ENCODE results near the gene GPX4.
A peak's percentile ranks its signal among the peaks of the same experiment; 100 is the strongest.

GPX4 gene

DNA sequence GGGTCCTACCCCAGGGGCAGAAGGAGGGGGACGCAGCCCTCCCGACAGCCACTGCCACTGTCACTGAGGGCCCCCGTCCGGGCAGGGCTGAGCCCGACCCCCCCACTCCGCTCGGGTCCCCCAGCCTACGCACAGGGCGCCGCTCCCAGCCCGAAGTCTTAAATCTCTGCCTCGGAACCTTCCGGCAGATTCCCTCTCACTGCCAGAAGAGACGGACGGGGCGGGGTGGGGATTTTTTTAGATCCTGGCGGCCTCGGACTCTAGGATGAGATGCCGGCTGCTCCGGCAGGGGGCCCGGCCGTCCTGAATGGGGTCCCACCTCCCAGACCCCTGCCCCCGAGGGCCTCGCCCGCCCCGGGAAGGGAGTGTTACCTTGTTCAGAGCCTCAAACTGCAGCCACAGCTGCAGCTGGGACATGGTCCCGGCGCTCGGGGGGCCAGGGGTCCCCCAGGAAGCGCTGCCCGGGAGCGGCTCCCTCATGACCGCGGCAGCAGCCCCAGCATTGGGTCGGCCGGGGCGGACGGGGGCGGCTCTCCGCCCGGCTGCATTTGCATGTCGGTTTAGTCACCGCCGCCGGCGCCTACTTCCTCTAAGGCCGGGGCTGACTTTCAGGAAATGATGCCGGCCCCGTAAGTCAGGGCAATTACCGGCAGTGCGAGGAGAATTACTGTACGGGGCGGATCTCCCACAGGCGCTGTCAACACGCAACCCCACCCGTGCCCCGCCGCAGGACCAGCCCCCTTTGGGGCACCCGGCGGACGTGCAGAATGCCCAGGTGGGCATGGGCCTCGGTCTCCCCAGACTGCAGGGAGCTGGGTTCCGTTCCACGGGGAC, 28.1 kb downstream of the GPX4 start:
- peak overlapping the region; percentile 40 to 85 (median 73) for H3K4me3 ChIP-seq (ENCODE audit: low read depth in 1 of 5, low read length in 5 of 5)
- H3K9me3 ChIP-seq (ENCODE audit: control insufficient read depth in 5 of 5, low read length in 5 of 5) = no peaks in the 10 kb centered on the region
- H3K27ac ChIP-seq (ENCODE audit: low read depth, low read length) = peak overlapping the region; percentile 95
- H3K9ac ChIP-seq (ENCODE audit: low read length in 5 of 5) = peak overlapping the region; percentile 68 to 96 (median 87)
- peaks cover 4 to 61% (median 54%) of the 10 kb centered on the region in 5 donors for H3K4me1 ChIP-seq (ENCODE audit: control insufficient read depth in 5 of 5, insufficient read depth in 5 of 5, low read length in 5 of 5)
- H3K27me3 ChIP-seq (ENCODE audit: control insufficient read depth in 5 of 5, insufficient read depth in 4 of 5, low read length in 5 of 5) = no peaks in the 10 kb centered on the region
- H3K36me3 ChIP-seq (ENCODE audit: control insufficient read depth in 5 of 5, insufficient read depth in 5 of 5, low read length in 5 of 5) = peaks cover 0 to 30% (median 14%) of the 10 kb centered on the region in 5 donors

DNA sequence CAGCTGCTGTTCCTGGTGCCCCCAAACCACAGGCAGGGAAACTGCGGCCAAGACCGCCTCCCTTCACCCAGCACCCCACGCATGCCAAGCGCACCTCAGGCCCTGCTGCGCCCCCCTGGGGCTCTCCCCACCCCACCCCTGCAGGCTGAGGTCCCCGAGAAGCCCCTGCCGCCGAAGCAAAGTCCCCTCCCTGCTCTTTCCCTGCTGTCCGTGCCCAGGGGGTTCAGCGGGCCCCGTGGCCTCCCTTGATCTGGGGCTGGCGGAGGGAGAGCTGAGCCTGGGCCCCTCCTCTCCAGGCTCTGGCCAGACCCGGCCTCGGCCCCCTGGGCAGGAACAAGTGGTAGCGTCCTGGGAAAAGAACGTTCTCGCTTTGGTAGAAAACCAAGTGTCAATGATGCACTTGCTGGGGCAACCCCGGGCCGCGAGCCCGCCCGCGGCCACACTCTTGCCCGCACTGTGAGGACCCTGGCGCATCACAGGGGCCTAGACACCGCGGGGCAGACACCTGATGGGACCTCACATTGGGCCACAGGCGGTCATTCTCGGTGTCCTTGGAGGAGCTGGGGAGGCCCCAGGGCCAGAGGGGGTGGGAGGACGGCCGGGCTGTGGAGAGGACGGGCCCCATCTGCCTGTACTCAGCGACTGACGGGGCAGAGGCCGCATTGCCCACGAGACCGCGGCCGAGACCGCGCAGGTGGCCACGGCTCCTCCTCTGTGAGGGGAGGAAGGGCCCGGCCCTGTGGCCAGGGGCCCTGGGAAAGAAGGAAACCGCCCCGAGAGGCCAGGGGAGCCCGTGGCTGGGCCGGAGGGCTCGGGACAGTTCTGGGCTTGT, 29.0 kb downstream of the GPX4 start:
- peaks cover 4 to 61% (median 54%) of the 10 kb centered on the region in 5 donors for H3K4me1 ChIP-seq (ENCODE audit: control insufficient read depth in 5 of 5, insufficient read depth in 5 of 5, low read length in 5 of 5)

DNA sequence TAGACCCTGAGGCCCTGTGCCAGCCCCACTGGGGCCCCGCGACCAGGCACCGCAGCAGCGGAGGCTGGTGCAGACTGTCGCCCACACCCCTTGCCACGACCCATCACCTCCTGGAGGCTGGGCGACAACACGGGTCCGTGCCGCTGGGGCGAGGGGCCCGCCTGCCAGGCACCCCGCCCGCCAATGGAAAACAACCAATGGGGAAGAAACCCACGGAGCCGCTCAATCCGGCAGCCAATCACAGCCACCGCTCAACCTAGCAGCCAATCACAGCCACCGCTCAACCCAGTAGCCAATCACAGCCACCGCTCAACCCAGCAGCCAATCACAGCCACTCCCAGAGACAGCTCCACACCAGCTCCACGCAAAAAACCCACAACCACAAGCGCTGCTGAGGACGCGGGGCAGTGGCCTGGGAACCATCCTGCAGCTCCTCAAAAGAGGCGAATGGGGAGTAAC, 29.7 kb downstream of the GPX4 start:
- H3K27ac ChIP-seq (ENCODE audit: low read depth, low read length) = peak overlapping the region; percentile 95
- H3K9ac ChIP-seq (ENCODE audit: low read length in 5 of 5) = peak overlapping the region in 4 of 5 donors; percentile 52 to 72 (median 68)
- H3K36me3 ChIP-seq (ENCODE audit: control insufficient read depth in 5 of 5, insufficient read depth in 5 of 5, low read length in 5 of 5) = peaks cover 0 to 19% (median 5%) of the 10 kb centered on the region in 5 donors
- no peaks in the 10 kb centered on the region for H3K9me3 ChIP-seq (ENCODE audit: control insufficient read depth in 5 of 5, low read length in 5 of 5)
- no peaks in the 10 kb centered on the region for H3K27me3 ChIP-seq (ENCODE audit: control insufficient read depth in 5 of 5, insufficient read depth in 4 of 5, low read length in 5 of 5)
- H3K4me1 ChIP-seq (ENCODE audit: control insufficient read depth in 5 of 5, insufficient read depth in 5 of 5, low read length in 5 of 5) = peaks cover 4 to 61% (median 54%) of the 10 kb centered on the region in 5 donors
- H3K4me3 ChIP-seq (ENCODE audit: low read depth in 1 of 5, low read length in 5 of 5) = no peak overlapping the region

More for the DNA sequence above, 29.0 kb downstream of the GPX4 start:
- peak overlapping the region; percentile 95 for H3K27ac ChIP-seq (ENCODE audit: low read depth, low read length)
- no peaks in the 10 kb centered on the region for H3K27me3 ChIP-seq (ENCODE audit: control insufficient read depth in 5 of 5, insufficient read depth in 4 of 5, low read length in 5 of 5)
- peak overlapping the region; percentile 26 to 72 (median 68) for H3K9ac ChIP-seq (ENCODE audit: low read length in 5 of 5)
- peaks cover 0 to 22% (median 5%) of the 10 kb centered on the region in 5 donors for H3K36me3 ChIP-seq (ENCODE audit: control insufficient read depth in 5 of 5, insufficient read depth in 5 of 5, low read length in 5 of 5)
- H3K9me3 ChIP-seq (ENCODE audit: control insufficient read depth in 5 of 5, low read length in 5 of 5) = no peaks in the 10 kb centered on the region
- H3K4me3 ChIP-seq (ENCODE audit: low read depth in 1 of 5, low read length in 5 of 5) = peak overlapping the region in 4 of 5 donors; percentile 43 to 85 (median 74)

DNA sequence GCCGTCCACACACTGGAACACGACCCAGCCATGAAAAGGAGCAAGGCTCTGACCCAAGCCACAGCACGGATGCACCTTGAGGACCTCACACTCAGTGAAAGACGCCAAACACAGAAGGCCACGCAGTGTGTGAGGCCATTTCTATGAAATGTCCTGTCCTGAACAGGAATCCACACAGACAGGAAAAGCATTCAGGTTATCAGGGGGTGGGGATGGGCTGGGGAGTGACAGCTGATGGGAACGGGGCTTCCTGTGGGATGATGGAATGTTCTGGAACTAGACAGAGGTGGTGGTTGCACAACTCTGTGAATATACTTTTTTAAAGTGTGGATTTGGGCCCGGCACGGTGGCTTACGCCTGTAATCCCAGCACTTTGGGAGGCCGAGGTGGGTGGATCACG, 30.6 kb downstream of the GPX4 start:
- H3K27me3 ChIP-seq (ENCODE audit: control insufficient read depth in 5 of 5, insufficient read depth in 4 of 5, low read length in 5 of 5) = no peaks in the 10 kb centered on the region
- no peaks in the 10 kb centered on the region for H3K9me3 ChIP-seq (ENCODE audit: control insufficient read depth in 5 of 5, low read length in 5 of 5)
- H3K4me3 ChIP-seq (ENCODE audit: low read depth in 1 of 5, low read length in 5 of 5) = no peak overlapping the region
- peaks cover 0 to 24% (median 10%) of the 10 kb centered on the region in 5 donors for H3K36me3 ChIP-seq (ENCODE audit: control insufficient read depth in 5 of 5, insufficient read depth in 5 of 5, low read length in 5 of 5)
- H3K4me1 ChIP-seq (ENCODE audit: control insufficient read depth in 5 of 5, insufficient read depth in 5 of 5, low read length in 5 of 5) = peaks cover 4 to 59% (median 54%) of the 10 kb centered on the region in 5 donors
- H3K9ac ChIP-seq (ENCODE audit: low read length in 5 of 5) = peak overlapping the region in 1 of 5 donors; percentile 52
- peak overlapping the region; percentile 95 for H3K27ac ChIP-seq (ENCODE audit: low read depth, low read length)

DNA sequence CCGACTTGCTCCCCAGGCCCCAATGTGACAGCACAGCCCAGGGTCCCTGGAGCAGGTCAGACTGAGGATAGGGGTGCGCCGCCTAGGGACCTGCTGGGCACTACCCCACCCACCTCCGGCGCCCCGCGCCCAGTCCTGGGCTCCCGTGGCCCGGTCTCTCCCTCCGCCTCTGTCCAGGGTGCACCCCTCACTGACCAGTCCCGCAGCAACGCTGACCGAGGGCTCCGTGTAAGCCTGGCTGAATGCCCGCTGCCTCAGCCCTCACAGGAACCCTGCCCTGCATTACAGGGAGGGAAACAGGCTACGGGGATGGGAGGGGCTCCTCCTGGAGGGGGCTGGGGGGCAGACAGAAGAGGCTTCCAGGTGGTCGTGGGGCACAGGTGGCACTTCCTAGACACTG, 31.7 kb downstream of the GPX4 start:
- Histone ChIP-seq H3K9ac (ENCODE audit: low read length in 5 of 5) (peak overlapping the region in 1 of 5 donors; percentile 43), H3K4me1 (ENCODE audit: control insufficient read depth in 5 of 5, insufficient read depth in 5 of 5, low read length in 5 of 5) (peaks cover 4 to 54% (median 49%) of the 10 kb centered on the region in 5 donors), H3K9me3 (ENCODE audit: control insufficient read depth in 5 of 5, low read length in 5 of 5) (no peaks in the 10 kb centered on the region), H3K27me3 (ENCODE audit: control insufficient read depth in 5 of 5, insufficient read depth in 4 of 5, low read length in 5 of 5) (no peaks in the 10 kb centered on the region), H3K4me3 (ENCODE audit: low read depth in 1 of 5, low read length in 5 of 5) (no peak overlapping the region), H3K27ac (ENCODE audit: low read depth, low read length) (no peak overlapping the region), H3K36me3 (ENCODE audit: control insufficient read depth in 5 of 5, insufficient read depth in 5 of 5, low read length in 5 of 5) (peaks cover 0 to 19% (median 12%) of the 10 kb centered on the region in 5 donors)

DNA sequence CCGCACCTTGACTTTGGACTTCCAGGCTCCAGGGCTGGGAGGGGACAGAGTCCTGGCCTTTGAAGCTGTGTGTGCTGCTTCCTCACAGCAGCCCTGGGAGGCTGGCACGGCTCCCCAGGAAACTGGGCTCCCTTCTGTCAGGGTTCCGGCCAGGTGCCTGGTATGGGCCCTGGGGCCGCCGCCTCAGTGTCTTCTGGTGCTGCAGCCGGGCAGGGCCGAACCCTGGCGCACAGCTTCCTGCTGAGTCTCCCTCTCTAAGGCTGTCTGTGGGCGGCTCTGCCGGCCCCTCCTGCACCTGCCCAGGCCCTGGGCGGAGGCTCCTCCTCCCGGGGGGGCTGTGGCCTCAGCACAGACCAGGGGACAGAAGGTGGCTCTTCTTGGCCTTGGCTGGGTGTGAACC, 32.4 kb downstream of the GPX4 start:
- H3K27ac ChIP-seq (ENCODE audit: low read depth, low read length) = peak overlapping the region; percentile 23
- no peaks in the 10 kb centered on the region for H3K27me3 ChIP-seq (ENCODE audit: control insufficient read depth in 5 of 5, insufficient read depth in 4 of 5, low read length in 5 of 5)
- peaks cover 4 to 49% (median 42%) of the 10 kb centered on the region in 5 donors for H3K4me1 ChIP-seq (ENCODE audit: control insufficient read depth in 5 of 5, insufficient read depth in 5 of 5, low read length in 5 of 5)
- no peak overlapping the region for H3K4me3 ChIP-seq (ENCODE audit: low read depth in 1 of 5, low read length in 5 of 5)
- H3K9ac ChIP-seq (ENCODE audit: low read length in 5 of 5) = peak overlapping the region in 1 of 5 donors; percentile 43
- H3K36me3 ChIP-seq (ENCODE audit: control insufficient read depth in 5 of 5, insufficient read depth in 5 of 5, low read length in 5 of 5) = peaks cover 0 to 23% (median 17%) of the 10 kb centered on the region in 5 donors
- H3K9me3 ChIP-seq (ENCODE audit: control insufficient read depth in 5 of 5, low read length in 5 of 5) = no peaks in the 10 kb centered on the region

DNA sequence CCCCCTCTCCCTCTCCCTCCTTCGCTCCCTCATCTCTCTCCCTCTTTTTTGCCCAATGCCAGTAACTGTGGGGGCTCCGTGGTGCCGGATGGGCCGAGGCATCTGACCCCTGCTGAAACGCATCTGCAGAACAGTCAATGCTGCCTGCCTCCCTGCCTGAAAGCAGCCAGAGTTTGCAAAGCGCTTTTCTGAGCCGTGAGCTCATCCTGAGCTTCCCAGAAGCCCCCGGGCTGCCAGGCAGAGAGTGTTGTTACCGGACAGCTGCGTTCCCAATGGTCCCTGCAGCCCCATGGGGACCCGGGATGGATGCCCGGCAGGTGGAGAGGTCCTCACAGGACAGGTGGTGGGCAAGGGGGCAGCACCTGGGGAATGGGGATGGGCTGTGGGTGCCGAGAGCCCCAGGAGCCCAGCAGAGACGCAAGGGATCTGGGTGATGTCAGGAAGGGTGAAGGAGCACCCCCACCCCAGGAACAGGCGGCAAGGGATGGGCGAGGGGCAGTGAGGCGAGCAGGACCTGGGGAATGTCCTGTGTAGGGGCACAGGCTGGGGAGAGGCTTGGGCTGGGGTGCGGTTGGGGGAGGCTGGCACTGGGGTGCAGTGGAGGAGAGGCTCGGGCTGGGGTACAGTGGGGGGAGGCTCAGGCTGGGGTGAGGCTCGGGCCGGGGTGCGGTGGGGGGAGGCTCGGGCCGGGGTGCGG, 33.0 kb downstream of the GPX4 start:
- no peaks in the 10 kb centered on the region for H3K9me3 ChIP-seq (ENCODE audit: control insufficient read depth in 5 of 5, low read length in 5 of 5)
- no peak overlapping the region for H3K4me3 ChIP-seq (ENCODE audit: low read depth in 1 of 5, low read length in 5 of 5)
- H3K9ac ChIP-seq (ENCODE audit: low read length in 5 of 5) = no peak overlapping the region
- peaks cover 4 to 43% (median 37%) of the 10 kb centered on the region in 5 donors for H3K4me1 ChIP-seq (ENCODE audit: control insufficient read depth in 5 of 5, insufficient read depth in 5 of 5, low read length in 5 of 5)
- peaks cover 0 to 24% (median 17%) of the 10 kb centered on the region in 5 donors for H3K36me3 ChIP-seq (ENCODE audit: control insufficient read depth in 5 of 5, insufficient read depth in 5 of 5, low read length in 5 of 5)
- H3K27ac ChIP-seq (ENCODE audit: low read depth, low read length) = peak overlapping the region; percentile 23
- no peaks in the 10 kb centered on the region for H3K27me3 ChIP-seq (ENCODE audit: control insufficient read depth in 5 of 5, insufficient read depth in 4 of 5, low read length in 5 of 5)

DNA sequence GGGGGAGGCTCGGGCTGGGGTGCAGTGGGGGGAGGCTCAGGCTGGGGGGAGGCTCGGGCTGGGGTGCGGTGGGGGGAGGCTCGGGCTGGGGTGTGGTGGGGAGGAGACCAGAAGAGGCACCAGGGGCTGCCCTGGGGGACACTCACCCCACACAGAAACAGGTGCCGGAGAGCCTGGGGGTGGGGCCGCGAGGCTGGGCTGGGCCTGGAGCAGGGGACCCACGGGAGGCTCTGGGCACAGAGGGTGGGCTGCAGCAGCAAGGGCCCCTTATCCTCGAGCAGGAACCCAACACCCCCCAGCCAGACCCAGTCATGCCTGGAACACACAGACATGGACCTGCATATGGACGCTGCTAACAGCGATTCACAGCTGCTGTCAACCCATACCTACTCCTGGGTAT, 34.3 kb downstream of the GPX4 start:
- Histone ChIP-seq H3K27ac (ENCODE audit: low read depth, low read length) (no peak overlapping the region), H3K4me3 (ENCODE audit: low read depth in 1 of 5, low read length in 5 of 5) (no peak overlapping the region), H3K4me1 (ENCODE audit: control insufficient read depth in 5 of 5, insufficient read depth in 5 of 5, low read length in 5 of 5) (peaks cover 4 to 30% (median 25%) of the 10 kb centered on the region in 5 donors), H3K36me3 (ENCODE audit: control insufficient read depth in 5 of 5, insufficient read depth in 5 of 5, low read length in 5 of 5) (peaks cover 0 to 31% (median 22%) of the 10 kb centered on the region in 5 donors), H3K9ac (ENCODE audit: low read length in 5 of 5) (no peak overlapping the region), H3K27me3 (ENCODE audit: control insufficient read depth in 5 of 5, insufficient read depth in 4 of 5, low read length in 5 of 5) (no peaks in the 10 kb centered on the region), H3K9me3 (ENCODE audit: control insufficient read depth in 5 of 5, low read length in 5 of 5) (no peaks in the 10 kb centered on the region)

DNA sequence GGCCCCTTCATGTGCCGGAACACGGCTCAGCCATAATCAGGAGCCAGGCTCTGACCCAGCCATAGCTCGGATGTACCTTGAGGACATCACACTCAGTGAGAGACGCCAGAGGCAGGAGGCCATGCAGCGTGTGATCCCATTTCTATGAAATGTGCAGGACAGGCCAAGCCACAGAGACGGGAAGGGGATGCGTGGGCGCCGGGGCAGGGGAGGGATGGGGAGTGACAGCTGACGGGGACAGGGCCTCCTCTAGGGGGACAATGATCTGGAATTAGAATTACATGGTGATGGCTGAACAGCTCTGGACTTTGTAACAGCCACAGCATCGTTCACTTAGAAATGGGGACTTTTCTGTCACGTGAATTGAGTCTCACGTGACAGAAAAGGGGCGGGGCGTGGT, 35.3 kb downstream of the GPX4 start:
- Histone ChIP-seq H3K4me1 (ENCODE audit: control insufficient read depth in 5 of 5, insufficient read depth in 5 of 5, low read length in 5 of 5) (peaks cover 4 to 21% (median 16%) of the 10 kb centered on the region in 5 donors), H3K27ac (ENCODE audit: low read depth, low read length) (no peak overlapping the region), H3K9ac (ENCODE audit: low read length in 5 of 5) (no peak overlapping the region), H3K27me3 (ENCODE audit: control insufficient read depth in 5 of 5, insufficient read depth in 4 of 5, low read length in 5 of 5) (no peaks in the 10 kb centered on the region), H3K36me3 (ENCODE audit: control insufficient read depth in 5 of 5, insufficient read depth in 5 of 5, low read length in 5 of 5) (peaks cover 0 to 40% (median 31%) of the 10 kb centered on the region in 5 donors), H3K4me3 (ENCODE audit: low read depth in 1 of 5, low read length in 5 of 5) (no peak overlapping the region), H3K9me3 (ENCODE audit: control insufficient read depth in 5 of 5, low read length in 5 of 5) (no peaks in the 10 kb centered on the region)
